ENCODE data around the gene CYB5R4. TPM values are rescaled to one million over a fixed set of nuclear protein-coding genes. Genes with fewer than 3 reads are reported as not detected.

CYB5R4 gene
- total and polyA plus RNA-seq, 2 donors (not counting 1 experiment from before 2014, with no cell fraction given), result 4.3 to 10.6 TPM

DNA sequence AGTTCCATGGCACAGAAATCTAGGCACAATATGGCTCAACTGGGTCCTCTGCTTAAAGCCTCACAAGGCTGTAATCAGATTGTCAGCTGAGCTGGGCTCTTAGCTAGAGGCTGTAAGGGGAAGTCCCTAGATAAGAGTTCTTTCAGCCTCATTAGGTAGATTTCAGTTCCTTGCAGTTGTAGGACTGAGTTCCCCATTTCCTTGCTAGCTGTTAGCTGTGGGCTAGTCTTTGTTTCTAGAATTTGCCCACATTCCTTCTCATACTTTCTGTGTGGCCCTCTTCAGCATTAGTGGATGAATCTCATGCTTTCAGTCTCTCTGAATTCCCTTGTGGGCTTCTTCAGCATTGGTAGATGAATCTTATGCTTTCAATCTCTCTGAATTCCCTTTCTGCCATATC lies 103.1 kb downstream of the CYB5R4 start:
- TF ChIP-seq CTCF (conservative IDR thresholded peaks at IDR 0.05 in 1 of 2, IDR thresholded peaks at IDR 0.05 in 1 of 2; ENCODE audit: low read depth in 1 of 2, low read length in 2 of 2) (no peak), EZH2 (IDR thresholded peaks at IDR 0.05; ENCODE audit: low read length, missing control alignments) (no peak)
- no peak overlapping the region for H3K4me2 ChIP-seq (ENCODE audit: extremely low read depth, insufficient read depth, low read length)
- H3K4me3 ChIP-seq (replicated peaks in 1 of 4; ENCODE audit: control extremely low read depth in 1 of 4, insufficient read depth in 1 of 4, low read depth in 3 of 4, low read length in 4 of 4), result no peak overlapping the region
- H2AFZ ChIP-seq (ENCODE audit: low read length), result no peak overlapping the region
- no peaks in the 10 kb centered on the region for H3K27me3 ChIP-seq (ENCODE audit: control insufficient read depth, insufficient read depth, low read length)
- H3K9ac ChIP-seq (ENCODE audit: insufficient read depth, low read length), result no peak overlapping the region
- DNase-seq (ENCODE audit: low read depth in 2 of 2), result no peak
- no peaks in the 10 kb centered on the region for H3K4me1 ChIP-seq (ENCODE audit: control insufficient read depth, extremely low read depth, insufficient read depth, low read length)
- no peaks in the 10 kb centered on the region for H4K20me1 ChIP-seq (ENCODE audit: control insufficient read depth, extremely low read depth, insufficient read depth, low read length)
- no peaks in the 10 kb centered on the region for H3K9me3 ChIP-seq (ENCODE audit: control insufficient read depth, insufficient read depth, low read depth, low read length)
- H3K27ac ChIP-seq (ENCODE audit: insufficient read depth, low read length), result no peak overlapping the region
- no peaks in the 10 kb centered on the region for H3K36me3 ChIP-seq (ENCODE audit: control insufficient read depth, insufficient read depth, low read length)
- no peaks in the 10 kb centered on the region for H3K79me2 ChIP-seq (ENCODE audit: control insufficient read depth, insufficient read depth, low read length)

- no peaks in the 10 kb centered on the region for H4K20me1 ChIP-seq (ENCODE audit: control insufficient read depth, extremely low read depth, insufficient read depth, low read length)
- H3K36me3 ChIP-seq (ENCODE audit: control insufficient read depth, insufficient read depth, low read length), result no peaks in the 10 kb centered on the region
- TF ChIP-seq EZH2 (IDR thresholded peaks at IDR 0.05; ENCODE audit: low read length, missing control alignments) (no peak), CTCF (conservative IDR thresholded peaks at IDR 0.05 in 1 of 2, IDR thresholded peaks at IDR 0.05 in 1 of 2; ENCODE audit: low read depth in 1 of 2, low read length in 2 of 2) (no peak)
- no peak overlapping the region for H3K9ac ChIP-seq (ENCODE audit: insufficient read depth, low read length)
- H3K4me3 ChIP-seq (replicated peaks in 1 of 4; ENCODE audit: control extremely low read depth in 1 of 4, insufficient read depth in 1 of 4, low read depth in 3 of 4, low read length in 4 of 4), result no peak overlapping the region
- DNase-seq (ENCODE audit: low read depth in 2 of 2), result no peak
- no peaks in the 10 kb centered on the region for H3K9me3 ChIP-seq (ENCODE audit: control insufficient read depth, insufficient read depth, low read depth, low read length)
- no peak overlapping the region for H2AFZ ChIP-seq (ENCODE audit: low read length)
- H3K27ac ChIP-seq (ENCODE audit: insufficient read depth, low read length), result no peak overlapping the region
- no peaks in the 10 kb centered on the region for H3K27me3 ChIP-seq (ENCODE audit: control insufficient read depth, insufficient read depth, low read length)
- H3K4me1 ChIP-seq (ENCODE audit: control insufficient read depth, extremely low read depth, insufficient read depth, low read length), result no peaks in the 10 kb centered on the region
- no peaks in the 10 kb centered on the region for H3K79me2 ChIP-seq (ENCODE audit: control insufficient read depth, insufficient read depth, low read length)
- no peak overlapping the region for H3K4me2 ChIP-seq (ENCODE audit: extremely low read depth, insufficient read depth, low read length)
Observed at GRCh38 chr6:83966539-83966938, 107.0 kb downstream of the CYB5R4 start.

GRCh38 chr6:83970582-83970981 lies 111.1 kb downstream of the CYB5R4 start:
- no peaks in the 10 kb centered on the region for H4K20me1 ChIP-seq (ENCODE audit: control insufficient read depth, extremely low read depth, insufficient read depth, low read length)
- H3K36me3 ChIP-seq (ENCODE audit: control insufficient read depth, insufficient read depth, low read length), result no peaks in the 10 kb centered on the region
- H3K4me2 ChIP-seq (ENCODE audit: extremely low read depth, insufficient read depth, low read length), result no peak overlapping the region
- no peaks in the 10 kb centered on the region for H3K27me3 ChIP-seq (ENCODE audit: control insufficient read depth, insufficient read depth, low read length)
- H2AFZ ChIP-seq (ENCODE audit: low read length), result no peak overlapping the region
- H3K4me3 ChIP-seq (replicated peaks in 1 of 4; ENCODE audit: control extremely low read depth in 1 of 4, insufficient read depth in 1 of 4, low read depth in 3 of 4, low read length in 4 of 4), result no peak overlapping the region
- TF ChIP-seq CTCF (conservative IDR thresholded peaks at IDR 0.05 in 1 of 2, IDR thresholded peaks at IDR 0.05 in 1 of 2; ENCODE audit: low read depth in 1 of 2, low read length in 2 of 2) (no peak), EZH2 (IDR thresholded peaks at IDR 0.05; ENCODE audit: low read length, missing control alignments) (no peak)
- no peaks in the 10 kb centered on the region for H3K79me2 ChIP-seq (ENCODE audit: control insufficient read depth, insufficient read depth, low read length)
- no peaks in the 10 kb centered on the region for H3K9me3 ChIP-seq (ENCODE audit: control insufficient read depth, insufficient read depth, low read depth, low read length)
- no peaks in the 10 kb centered on the region for H3K4me1 ChIP-seq (ENCODE audit: control insufficient read depth, extremely low read depth, insufficient read depth, low read length)
- no peak overlapping the region for H3K9ac ChIP-seq (ENCODE audit: insufficient read depth, low read length)
- no peak for DNase-seq (ENCODE audit: low read depth in 2 of 2)
- H3K27ac ChIP-seq (ENCODE audit: insufficient read depth, low read length), result no peak overlapping the region

Measured in fibroblast of lung (primary cell).